HG02943 (cell line): ENCODE data around the gene ZNF581.

Source experiments
- ATAC-seq: cut with Tn5 transposase; IDR thresholded peaks from one replicate; pipeline ENCODE4 v1.9.1; 2021; ENCODE audit warnings: mild to moderate bottlenecking, low read depth, moderate library complexity; ENCODE audit not compliant: unreplicated experiment

The ZNF581 gene

GRCh38 chr19:55611300-55611982 lies 32.0 kb upstream of the ZNF581 start:
- ATAC-seq: no peak

DNA sequence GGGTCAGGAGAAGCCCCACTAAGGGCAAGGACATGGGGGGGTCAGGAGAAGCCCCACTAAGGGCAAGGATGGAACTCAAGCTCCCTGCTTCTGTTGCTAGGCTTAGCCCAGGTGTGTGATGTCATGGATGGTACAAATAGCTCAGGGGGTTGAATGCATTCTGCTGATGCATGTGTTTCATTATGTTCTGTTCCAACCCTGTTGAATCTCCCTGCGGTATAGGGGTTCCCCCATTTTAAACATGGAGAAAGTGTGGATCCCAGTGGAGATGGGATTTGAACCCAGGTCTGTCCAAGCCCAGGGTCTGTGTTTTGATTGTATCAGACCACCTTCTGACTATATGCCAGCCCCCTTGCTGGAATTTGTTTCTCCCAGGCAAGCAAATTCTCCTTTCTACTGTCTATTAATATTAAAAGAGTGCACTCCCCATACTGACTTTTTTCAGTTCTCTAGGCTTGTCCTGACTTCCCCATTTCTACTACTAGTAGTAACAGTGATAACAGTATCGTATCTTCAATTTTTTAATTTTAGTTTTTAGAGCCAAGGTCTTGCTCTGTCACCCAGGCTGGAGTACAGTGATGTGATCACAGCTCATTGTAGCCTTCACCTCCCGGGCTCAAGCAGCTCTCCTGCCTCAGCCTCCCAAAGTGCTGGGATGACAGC lies 31.3 kb upstream of the ZNF581 start:
- ATAC-seq: no peak

DNA sequence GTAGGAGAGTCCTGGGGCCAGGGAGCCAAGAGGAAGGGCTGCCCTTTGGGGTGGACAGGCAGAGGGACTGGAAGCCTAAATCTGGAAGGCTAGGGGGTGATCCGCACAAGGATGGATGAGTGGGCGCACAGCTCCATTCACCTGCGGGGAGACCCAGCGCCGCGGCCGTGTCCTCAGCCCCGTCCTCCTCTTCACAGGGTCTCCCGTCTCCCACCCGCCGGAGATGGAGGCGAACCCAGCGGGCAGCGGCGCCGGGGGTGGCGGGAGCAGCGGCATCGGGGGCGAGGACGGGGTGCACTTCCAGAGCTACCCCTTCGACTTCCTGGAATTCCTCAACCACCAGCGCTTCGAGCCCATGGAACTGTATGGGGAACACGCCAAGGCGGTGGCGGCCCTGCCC lies 30.1 kb upstream of the ZNF581 start:
- no peak for ATAC-seq

DNA sequence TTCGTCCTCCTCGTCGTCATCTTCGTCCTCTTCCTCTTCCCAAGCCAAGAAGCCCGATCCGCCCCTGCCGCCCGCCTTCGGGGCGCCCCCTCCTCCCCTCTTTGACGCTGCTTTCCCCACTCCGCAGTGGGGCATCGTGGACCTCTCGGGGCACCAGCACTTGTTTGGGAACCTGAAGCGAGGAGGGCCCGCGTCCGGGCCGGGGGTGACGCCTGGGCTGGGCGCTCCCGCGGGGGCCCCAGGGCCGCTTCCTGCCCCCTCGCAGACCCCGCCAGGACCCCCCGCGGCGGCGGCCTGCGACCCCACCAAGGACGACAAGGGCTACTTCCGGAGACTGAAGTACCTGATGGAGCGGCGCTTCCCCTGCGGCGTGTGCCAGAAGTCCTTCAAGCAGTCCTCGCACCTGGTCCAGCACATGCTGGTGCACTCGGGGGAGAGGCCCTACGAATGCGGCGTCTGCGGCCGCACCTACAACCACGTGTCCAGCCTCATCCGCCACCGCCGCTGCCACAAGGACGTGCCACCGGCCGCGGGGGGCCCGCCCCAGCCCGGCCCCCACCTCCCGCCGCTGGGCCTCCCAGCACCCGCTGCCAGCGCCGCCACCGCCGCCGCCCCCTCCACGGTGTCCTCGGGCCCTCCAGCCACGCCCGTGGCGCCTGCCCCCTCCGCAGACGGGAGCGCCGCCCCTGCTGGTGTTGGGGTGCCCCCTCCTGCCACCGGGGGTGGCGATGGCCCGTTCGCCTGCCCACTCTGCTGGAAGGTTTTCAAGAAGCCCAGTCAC lies 29.3 kb upstream of the ZNF581 start:
- no peak for ATAC-seq

DNA sequence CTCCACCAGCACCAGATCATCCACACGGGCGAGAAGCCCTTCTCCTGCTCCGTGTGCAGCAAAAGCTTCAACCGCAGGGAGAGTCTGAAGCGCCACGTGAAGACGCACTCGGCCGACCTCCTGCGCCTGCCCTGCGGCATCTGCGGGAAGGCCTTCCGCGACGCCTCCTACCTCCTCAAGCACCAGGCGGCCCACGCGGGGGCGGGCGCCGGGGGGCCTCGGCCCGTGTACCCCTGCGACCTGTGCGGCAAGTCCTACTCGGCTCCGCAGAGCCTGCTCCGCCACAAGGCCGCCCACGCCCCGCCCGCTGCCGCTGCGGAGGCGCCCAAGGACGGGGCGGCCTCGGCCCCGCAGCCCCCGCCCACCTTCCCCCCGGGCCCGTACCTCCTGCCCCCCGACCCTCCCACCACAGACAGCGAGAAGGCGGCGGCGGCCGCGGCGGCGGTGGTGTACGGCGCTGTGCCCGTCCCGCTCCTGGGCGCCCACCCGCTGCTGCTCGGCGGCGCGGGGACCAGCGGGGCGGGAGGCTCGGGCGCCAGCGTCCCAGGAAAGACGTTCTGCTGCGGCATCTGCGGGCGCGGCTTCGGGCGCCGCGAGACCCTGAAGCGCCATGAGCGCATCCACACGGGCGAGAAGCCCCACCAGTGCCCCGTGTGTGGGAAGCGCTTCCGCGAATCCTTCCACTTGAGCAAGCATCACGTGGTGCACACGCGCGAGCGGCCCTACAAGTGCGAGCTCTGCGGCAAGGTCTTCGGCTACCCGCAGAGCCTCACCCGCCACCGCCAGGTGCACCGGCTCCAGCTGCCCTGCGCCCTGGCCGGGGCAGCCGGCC lies 28.5 kb upstream of the ZNF581 start:
- no peak for ATAC-seq

- no peak for ATAC-seq
These were observed 27.7 kb upstream of the ZNF581 start for GRCh38 chr19:55615543-55616394.

GRCh38 chr19:55616395-55616875 lies 27.0 kb upstream of the ZNF581 start:
- ATAC-seq: no peak

DNA sequence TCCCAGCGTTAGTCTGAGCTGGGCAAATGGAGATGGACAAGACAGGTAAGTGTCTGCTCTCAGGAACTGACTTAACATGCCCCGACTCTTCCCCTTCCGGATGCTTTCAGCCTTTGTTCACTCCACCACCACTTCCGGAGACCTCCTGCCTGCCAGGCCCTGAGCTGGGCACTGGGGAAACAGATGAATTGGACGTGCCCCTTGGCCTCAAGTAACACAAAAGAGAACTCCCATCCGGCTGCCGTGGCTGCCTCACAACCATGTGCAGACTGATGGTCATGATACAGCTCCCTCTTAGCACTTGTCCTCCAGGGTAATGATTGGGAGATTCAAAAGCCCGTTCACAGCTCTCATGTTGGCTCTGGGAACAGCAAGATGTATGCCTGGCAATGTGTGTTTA lies 26.0 kb upstream of the ZNF581 start:
- no peak for ATAC-seq

DNA sequence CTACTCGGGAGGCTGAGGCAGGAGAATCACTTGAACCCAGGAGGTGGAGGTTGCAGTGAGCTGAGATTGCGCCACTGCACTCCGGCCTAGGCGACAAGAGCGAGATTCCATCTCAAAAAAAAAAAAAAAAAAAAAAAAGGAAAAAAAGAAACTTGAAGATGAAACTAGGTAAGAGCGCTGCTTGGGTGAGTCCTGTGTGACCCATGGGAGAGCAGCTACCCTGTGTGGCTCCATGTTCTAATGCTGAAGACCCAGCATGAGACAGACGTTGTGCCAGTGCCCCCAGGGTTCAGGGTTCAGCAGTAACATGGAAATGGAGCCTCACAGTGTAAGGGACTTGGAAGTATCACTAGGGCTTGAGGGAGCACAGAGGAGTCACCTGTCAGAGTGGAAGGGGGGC lies 25.0 kb upstream of the ZNF581 start:
- ATAC-seq: no peak

GRCh38 chr19:55619286-55619685 lies 24.2 kb upstream of the ZNF581 start:
- ATAC-seq: no peak

- ATAC-seq: no peak
These were observed 22.8 kb upstream of the ZNF581 start for GRCh38 chr19:55620410-55621204.

DNA sequence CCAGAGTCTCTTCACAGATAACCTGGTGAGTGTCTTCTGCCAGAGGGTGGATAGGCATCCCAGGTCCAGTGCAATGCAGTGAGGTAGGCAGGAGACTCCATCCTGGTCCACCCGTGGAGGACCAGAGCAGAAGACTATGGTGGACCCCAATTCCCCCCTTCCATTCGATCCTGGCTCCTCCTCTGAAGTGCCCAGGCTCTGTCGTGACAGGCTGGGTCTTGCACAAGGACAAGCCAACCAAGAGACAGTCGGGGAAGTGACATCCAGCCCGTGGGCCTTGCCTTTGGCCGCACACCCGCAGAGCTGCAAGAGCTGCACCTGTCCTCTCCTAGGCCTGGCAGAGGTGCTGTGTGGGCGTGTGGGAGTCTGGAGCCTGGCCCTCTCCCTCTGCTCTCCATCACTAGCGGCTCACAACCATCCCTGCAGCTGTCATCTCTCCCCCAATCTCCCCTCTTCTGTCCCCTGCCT lies 22.2 kb upstream of the ZNF581 start:
- no peak for ATAC-seq

GRCh38 chr19:55621673-55622231 lies 21.7 kb upstream of the ZNF581 start:
- no peak for ATAC-seq

- no peak for ATAC-seq
These were observed 21.0 kb upstream of the ZNF581 start for GRCh38 chr19:55622242-55622969.

GRCh38 chr19:55623130-55623529 lies 20.3 kb upstream of the ZNF581 start:
- ATAC-seq: no peak

GRCh38 chr19:55623561-55623960 lies 19.9 kb upstream of the ZNF581 start:
- ATAC-seq: no peak

DNA sequence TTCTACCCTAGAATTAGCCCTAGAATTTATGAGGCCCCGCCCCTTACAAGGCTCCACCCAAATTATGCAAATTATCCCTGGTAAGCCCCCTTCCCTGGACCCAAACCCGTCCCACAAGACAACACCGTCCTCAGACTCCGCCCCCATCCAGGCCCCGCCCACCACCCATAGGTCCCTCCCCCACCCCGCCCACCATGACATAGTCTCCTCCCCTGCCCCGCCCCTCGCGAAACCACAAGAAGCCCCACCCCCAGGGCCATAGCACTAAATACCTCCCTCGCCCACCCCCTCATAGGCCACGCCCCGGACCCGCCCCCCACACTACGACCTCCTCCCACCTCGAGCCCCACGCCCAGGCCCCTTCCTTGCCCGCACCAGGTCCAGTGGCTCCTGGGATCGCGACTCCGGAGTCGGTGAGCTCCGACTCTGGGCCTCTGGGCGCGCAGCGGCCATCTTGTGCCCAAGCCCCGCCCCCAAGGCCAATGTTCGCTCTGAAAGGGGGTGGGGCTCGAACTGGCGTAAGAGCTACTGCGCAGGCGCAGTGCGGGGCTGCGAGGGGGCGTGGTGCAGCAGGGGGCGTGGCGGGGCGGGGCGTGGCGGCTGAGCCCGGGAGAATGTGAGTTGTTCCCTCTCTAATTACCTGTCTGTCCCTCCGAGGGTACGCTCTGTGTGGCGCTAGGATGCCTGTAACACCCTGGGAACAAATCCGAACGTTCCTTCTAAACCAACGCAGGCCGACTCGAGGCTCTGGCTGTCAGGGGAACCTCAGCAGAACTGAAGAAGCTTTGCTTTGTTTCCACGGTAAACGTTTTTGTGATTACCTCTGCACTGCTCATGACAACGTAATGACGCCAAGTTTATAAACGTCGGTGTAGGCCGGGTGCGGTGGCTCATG lies 19.1 kb upstream of the ZNF581 start, which contains the start of gene ZNF784:
Gene ZNF784, minus strand, starts transcription at position 458 of the 895 bp plus-strand sequence. Its CDS starts 5 bp downstream, at position 453.
- no peak for ATAC-seq
